Activated CD4-positive, alpha-beta T cell treated with anti-CD3 and anti-CD28 coated beads for 1 hour (primary cell): ENCODE data around the gene CD46.

Experiments used
- DNase-seq: peaks from one replicate; pipeline ENCODE4 v3.0.0-alpha.2; 2020

Gene CD46

DNA sequence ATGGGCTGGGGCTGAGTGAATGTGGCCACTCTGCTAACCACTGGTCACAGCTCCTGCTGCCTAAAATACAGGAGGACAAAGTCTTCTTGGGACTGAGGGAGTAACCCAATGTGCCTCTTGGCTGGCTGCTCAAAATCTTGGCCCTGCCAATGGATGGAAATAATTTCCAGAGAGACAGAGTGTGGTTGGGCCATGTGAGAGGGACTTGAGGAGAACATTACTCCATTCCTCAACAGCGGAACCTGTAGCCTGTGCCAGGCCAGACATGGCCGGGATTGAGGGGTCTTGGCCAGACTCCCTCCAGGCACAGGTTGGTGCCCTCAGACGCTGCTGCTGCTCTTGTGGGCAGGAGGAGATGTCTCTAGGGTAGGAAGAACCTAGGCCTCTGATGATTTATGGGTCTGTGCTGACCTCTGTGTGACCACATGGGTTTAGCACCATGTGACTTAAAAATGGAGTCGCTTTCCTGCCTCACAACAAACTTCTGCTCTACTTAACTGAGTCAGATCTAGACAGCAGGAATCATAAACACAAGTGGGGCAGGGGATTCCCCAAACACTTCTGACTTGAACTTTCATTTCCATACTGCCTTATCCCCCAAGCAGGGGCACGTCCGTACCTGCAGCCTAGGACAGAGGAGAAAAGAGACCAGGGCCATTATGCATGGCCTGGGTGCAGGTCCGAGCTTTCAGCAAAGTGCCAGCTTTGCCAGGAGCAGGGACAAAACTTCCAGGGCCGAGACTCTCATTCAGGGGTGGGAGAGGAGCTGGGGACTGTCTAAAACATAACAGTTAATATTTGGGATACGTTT lies 79.9 kb downstream of the CD46 start:
- DNase-seq, result no peak

DNA sequence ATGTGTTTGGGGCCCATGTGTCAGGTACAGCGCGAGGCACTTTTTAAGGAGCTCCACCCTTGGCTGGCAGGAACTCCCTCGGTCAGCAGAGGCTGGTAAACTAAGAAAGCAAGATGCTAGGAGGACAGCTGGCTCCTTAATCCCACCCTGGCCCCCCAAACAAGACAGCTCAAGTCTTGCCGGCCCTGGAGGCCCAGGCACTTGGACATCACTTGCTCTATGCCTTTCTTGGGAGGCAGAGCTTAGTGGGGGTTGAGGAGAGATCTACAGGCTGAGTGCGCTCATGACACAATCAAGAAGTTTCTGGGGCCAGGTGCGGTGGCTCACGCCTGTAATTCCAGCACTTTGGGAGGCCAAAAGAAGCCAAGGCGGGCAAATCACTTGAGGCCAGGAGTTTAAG lies 80.9 kb downstream of the CD46 start:
- no peak for DNase-seq

DNA sequence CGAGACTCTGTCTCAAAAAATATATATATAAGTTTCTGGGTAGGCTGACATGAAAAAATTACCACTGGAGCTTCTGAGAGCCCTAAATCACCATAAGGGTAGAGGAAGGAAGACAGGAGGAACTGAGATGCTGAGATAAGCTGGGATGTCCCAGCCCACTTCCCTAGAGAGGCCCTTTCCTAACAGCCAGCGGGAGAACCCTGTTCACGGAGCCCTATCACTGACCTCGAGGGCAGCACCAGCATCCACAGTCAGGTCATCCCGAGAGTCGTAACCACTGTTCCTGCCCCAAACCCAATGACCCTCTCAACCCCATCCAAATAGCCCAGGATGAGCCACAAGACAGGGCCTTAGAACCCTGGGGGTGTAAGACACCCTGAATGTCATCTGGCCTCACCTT lies 81.5 kb downstream of the CD46 start:
- DNase-seq, result no peak

DNA sequence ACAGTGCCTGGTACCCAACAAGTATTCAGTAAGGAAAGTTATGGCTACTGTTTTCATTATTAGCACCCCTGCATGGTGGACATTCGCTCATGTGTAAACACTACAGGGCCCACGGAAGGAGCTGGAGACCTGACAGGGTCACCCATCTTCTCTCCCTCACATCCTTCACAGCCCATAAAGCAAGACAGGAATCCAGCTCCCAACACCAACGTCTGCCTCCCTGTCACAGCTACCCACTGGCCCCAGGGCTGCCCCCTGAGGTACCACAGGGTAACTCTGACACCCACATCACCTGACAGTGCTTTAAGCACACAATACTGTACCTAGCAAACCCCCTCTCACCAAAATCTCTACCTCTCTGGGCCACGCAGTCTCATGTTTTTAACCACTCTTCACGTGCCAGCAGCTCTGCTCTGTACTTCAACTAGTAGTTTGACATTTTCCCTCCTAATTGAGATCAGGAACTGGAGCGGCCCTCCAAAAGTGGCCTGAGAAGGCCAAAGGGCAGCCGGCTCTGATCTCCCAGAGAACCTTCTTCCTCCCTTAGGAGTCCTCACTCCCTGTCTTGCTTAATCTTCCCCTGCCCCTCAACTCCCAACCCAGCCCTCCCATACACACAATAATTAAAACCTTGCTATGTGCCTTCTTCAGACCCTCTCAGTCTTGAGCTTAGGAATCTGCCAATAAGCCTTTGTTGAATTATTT lies 82.3 kb downstream of the CD46 start:
- no peak for DNase-seq

DNA sequence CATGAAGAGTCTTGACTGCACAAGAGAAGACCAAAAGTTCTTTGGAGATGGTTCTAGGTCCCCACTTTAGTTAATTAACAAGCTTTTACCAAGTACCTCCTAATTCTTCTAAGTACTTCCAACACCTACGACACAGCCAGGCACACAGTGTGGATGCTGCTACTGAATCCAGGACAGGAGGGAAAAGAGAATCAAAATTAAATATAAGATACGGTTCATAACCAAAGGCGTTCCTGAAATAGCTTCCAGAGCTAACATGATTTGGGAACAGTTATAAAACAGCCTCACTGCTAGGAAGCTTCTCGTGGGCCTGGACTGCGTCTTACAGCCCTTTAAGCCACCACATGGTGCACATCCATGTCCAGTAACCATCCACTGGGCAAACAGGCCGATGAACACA lies 84.1 kb downstream of the CD46 start:
- DNase-seq, result no peak

DNA sequence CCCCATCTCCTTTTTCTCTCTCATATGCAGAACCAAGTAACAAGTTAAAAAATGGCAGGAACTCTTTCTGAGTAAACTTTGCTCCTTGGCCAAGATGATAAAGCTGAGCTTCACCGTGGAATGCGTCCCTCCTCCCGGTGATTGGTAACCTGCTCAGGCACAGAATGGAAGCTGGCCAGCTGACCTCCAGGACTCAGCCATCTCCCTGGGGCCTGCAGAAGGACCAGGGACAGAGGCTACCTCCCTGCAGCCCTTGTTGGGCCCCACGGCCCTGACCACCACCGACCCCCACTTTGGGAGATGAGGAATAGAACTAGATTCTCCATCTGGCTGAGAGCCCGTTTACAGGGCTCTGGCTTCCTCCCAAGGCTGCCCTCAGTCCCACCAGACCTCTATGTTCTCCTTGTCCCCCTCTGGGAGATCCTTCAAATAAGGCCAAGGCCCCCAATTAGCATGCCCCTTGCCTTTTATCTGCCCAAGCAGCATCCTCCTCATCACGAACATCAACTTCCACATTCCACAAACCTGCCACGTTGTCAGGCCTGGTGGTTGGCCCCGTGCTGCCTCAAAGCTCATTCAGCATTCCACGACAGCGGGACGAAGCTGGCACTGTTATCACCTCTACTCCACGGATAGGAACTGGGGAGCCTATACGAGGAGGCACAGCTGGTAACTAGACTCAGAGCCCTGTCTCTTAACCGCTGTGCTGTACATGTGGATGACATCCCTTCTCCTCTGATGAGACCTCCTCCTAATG lies 84.9 kb downstream of the CD46 start:
- no peak for DNase-seq

DNA sequence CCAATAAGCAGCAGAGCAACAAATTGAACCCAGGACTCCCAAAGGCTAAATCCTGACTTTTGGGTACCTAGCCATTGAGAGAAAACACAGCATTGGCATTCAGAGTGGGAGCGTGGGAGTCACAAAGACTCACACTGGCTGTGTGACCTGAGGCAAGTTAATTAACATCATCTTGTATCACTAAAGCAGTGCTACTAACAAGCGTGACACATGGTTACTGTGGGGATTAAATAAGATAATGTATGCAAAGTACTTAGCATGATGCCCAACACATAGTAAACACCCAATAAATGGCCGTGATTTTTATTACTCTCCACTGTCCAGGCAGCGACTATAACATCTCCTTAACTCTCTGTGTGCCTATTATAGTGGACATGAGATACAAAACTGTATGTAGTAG lies 85.8 kb downstream of the CD46 start:
- DNase-seq, result no peak

DNA sequence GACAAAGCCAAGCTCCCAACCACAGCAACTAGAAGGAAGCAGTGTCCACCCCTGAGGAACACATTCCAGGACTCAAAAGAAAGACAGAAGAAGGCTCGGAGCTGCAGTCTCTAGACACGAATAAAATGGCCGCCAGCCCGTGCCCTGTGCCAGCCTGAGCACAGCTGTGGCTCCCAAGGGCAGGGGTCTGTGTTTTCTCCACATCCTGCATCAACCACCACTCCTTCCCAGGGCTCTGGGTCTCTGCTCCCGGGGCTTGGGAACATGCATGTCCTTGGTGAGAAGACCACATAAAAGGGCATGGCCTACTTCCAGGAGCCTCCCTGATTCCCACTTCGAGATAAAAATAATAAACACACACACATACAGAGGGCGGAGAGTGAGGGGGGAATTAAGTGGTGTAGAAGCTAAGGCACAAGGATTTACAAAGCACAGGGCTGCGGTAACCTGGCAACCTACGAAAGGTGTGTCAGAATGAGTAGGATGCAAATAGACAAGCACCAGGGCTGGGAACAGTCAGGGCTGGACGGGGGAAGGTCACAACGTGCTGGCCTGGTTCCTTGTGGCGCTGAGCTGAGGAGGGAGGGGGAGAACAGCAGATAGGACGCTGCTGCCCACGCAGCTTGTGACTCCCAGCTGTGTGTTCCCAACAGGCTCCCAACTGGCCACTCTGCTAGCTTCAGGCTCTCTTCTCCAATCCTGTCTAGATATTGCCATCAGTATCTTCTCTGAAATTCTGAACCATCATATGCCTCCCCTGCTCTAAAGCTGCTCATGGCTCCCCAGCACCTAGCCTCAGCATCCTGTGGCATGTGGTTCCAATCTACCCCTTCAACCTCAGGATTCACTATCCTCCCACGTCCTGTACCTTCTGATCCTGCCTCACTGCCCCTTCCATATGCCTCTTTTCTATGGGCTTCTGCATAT lies 86.6 kb downstream of the CD46 start:
- DNase-seq, result no peak

DNA sequence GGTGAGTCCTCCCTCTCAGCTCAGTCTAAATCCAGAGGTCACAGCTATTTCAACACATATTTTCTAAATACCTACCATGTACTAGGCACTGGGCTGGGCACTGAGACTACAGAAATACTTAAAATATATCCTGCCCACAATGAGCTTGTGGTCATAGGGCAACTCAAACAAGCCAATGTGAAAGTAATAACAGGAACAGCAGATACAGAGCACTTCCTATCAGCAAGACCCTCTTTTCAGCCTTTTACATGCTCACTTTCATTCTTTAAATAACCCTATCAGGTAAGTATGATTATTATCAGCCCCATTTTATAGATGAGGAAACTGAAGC lies 87.2 kb downstream of the CD46 start:
- DNase-seq, result no peak

DNA sequence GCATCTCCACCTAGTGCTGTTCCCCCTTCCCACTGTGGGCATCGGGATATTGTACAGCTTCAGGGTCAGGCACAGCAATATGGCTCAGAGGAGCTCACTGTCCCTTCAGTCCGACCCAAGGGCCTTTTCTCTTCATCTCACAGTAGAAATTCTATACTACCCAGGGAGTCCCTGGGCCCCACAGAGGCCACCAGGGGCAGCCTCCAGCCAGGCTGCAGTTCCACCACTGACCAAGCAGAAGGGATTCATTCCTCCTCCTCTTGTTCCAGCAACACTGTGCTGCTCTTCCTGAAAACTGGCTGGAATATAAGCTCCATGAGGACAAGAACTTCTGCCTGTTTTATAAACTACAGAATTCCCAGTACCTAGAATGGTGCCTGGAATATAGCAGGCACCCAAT lies 88.5 kb downstream of the CD46 start:
- no peak for DNase-seq

DNA sequence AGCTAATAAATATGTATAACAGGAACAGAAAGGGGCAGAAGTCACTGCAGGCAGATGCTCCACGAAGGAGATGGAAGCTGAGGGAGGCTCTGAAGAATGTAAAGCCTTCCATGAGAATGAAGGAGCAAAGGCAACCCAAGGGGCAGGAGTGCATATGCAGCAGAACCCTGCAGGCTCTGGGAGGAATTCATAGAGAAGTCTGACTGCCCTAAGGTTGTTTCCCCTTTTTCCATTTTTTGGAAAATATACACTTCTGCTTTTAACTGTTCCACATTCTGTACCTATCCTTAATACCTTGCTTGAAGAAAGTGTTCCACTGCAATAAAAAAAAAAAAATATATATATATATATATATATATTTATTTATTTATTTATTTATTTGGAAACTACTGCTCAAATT lies 89.4 kb downstream of the CD46 start:
- no peak for DNase-seq

DNA sequence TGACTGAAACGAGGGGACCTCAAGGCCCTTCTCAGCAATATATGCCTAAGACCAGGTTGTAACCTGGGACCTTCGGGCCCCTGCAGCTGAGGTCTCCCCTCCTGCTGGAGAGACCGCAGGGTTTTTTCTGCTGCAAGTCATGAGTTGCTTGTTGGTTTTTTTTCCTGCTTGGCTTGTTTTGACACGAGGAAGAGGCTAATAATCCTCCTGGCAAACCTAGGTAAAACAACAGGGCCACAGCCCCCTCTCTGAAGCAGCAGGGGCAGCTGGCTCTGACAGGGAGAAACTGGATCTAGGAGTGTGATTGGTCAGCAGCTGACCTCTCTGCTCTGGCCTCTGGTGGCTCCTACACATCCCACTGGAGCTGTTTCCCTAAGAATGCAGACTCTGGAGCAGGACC lies 90.0 kb downstream of the CD46 start:
- DNase-seq, result no peak

DNA sequence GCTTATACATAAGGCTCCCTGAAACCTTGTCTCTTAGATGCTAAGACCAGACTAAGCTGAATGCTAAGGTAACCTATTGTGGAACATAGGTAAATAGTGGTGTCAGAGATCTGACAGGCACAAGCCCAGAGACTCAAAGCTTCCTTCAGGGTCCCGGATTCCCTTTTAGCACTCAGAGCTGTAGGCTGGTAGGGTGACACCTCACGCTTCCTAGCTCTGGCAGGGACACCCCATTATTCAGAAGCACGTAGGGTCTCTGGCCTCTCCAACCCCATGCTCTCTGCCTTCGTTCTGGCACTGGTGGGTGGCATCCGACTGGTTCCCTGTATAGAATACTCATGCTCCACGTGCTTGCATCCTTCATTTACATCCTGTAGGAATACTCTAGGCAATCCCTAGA lies 90.7 kb downstream of the CD46 start:
- DNase-seq, result no peak

DNA sequence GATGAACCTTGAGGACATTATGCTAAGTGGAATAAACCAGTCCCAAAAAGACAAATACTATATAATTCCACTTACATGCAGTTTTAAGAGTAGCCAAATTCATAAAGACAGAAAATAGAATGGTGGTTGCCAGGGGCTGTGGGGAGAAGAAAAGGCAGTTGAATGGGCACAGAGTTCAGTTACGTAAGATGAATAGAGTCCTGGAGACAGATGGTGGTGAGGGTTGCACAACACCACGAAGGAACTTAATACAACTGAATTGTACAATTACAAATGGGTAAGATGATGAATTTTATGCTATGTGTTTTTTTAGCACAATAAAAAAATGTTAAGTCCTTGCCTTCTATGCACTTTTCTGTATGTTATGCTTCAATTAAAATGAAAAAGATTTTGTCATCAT lies 92.5 kb downstream of the CD46 start:
- no peak for DNase-seq
